Activated naive CD8-positive, alpha-beta T cell (primary cell): Measurements from ENCODE around the gene ZNF358.

Source experiments
- H3K27ac Mint-ChIP-seq: one replicate; pipeline ENCODE4 v1.8.0; 2021; ENCODE audit warnings: mixed read lengths
- H3K27me3 Mint-ChIP-seq: one replicate; pipeline ENCODE4 v1.8.0; 2021; ENCODE audit warnings: mixed read lengths
- H3K36me3 Mint-ChIP-seq: one replicate; pipeline ENCODE4 v1.8.0; 2021; ENCODE audit warnings: mixed read lengths
- H3K4me1 Mint-ChIP-seq: one replicate; pipeline ENCODE4 v1.8.0; 2021; ENCODE audit warnings: low read depth, mixed read lengths
- H3K4me3 Mint-ChIP-seq: one replicate; pipeline ENCODE4 v1.8.0; 2021; ENCODE audit warnings: mild to moderate bottlenecking, mixed read lengths
- H3K9me3 Mint-ChIP-seq: one replicate; pipeline ENCODE4 v1.8.0; 2021; ENCODE audit warnings: low read depth, mixed read lengths

ZNF358 gene

GRCh38 chr19:7515645-7516151 is at the start of gene ZNF358:
TSS of gene ZNF358 (plus strand) at chr19:7516103. CDS start at chr19:7519243, 3,140 bp downstream.
- Mint-ChIP-seq H3K27me3 (peaks cover 1% of the 10 kb centered on the region), H3K36me3 (no peaks in the 10 kb centered on the region), H3K9me3 (no peaks in the 10 kb centered on the region), H3K27ac (peak within 1 kb of the TSS; percentile 76), H3K4me1 (peaks cover 16% of the 10 kb centered on the region), H3K4me3 (peak within 1 kb of the TSS; percentile 84)

- Mint-ChIP-seq H3K36me3 (no peaks in the 10 kb centered on the region), H3K27ac (peak overlapping the region; percentile 22), H3K4me1 (no peaks in the 10 kb centered on the region), H3K4me3 (no peak overlapping the region), H3K27me3 (no peaks in the 10 kb centered on the region), H3K9me3 (no peaks in the 10 kb centered on the region)
Measured at GRCh38 chr19:7467009-7467989, 48.6 kb upstream of the ZNF358 start.

GRCh38 chr19:7468840-7469239 is 47.1 kb upstream of the ZNF358 start:
- Mint-ChIP-seq H3K9me3 (no peaks in the 10 kb centered on the region), H3K27me3 (no peaks in the 10 kb centered on the region), H3K27ac (no peak overlapping the region), H3K4me1 (no peaks in the 10 kb centered on the region), H3K4me3 (no peak overlapping the region), H3K36me3 (no peaks in the 10 kb centered on the region)

- no peak overlapping the region for H3K4me3 Mint-ChIP-seq
- no peaks in the 10 kb centered on the region for H3K9me3 Mint-ChIP-seq
- H3K4me1 Mint-ChIP-seq: no peaks in the 10 kb centered on the region
- H3K27me3 Mint-ChIP-seq: no peaks in the 10 kb centered on the region
- no peaks in the 10 kb centered on the region for H3K36me3 Mint-ChIP-seq
- H3K27ac Mint-ChIP-seq: no peak overlapping the region
Measured at GRCh38 chr19:7469669-7470285, 46.1 kb upstream of the ZNF358 start.

- Mint-ChIP-seq H3K4me3 (no peak overlapping the region), H3K27me3 (no peaks in the 10 kb centered on the region), H3K4me1 (no peaks in the 10 kb centered on the region), H3K27ac (no peak overlapping the region), H3K9me3 (no peaks in the 10 kb centered on the region), H3K36me3 (no peaks in the 10 kb centered on the region)
Measured at GRCh38 chr19:7470540-7471305, 45.2 kb upstream of the ZNF358 start.

- Mint-ChIP-seq H3K27ac (no peak overlapping the region), H3K4me1 (no peaks in the 10 kb centered on the region), H3K27me3 (no peaks in the 10 kb centered on the region), H3K4me3 (no peak overlapping the region), H3K36me3 (no peaks in the 10 kb centered on the region), H3K9me3 (no peaks in the 10 kb centered on the region)
Measured at GRCh38 chr19:7471696-7472615, 43.9 kb upstream of the ZNF358 start.

GRCh38 chr19:7475665-7476064 is 40.2 kb upstream of the ZNF358 start:
- H3K36me3 Mint-ChIP-seq: no peaks in the 10 kb centered on the region
- no peaks in the 10 kb centered on the region for H3K9me3 Mint-ChIP-seq
- no peak overlapping the region for H3K4me3 Mint-ChIP-seq
- H3K27me3 Mint-ChIP-seq: no peaks in the 10 kb centered on the region
- H3K4me1 Mint-ChIP-seq: no peaks in the 10 kb centered on the region
- H3K27ac Mint-ChIP-seq: peak overlapping the region; percentile 41

GRCh38 chr19:7476241-7476640 is 39.7 kb upstream of the ZNF358 start:
- H3K27ac Mint-ChIP-seq: peak overlapping the region; percentile 41

GRCh38 chr19:7476777-7477494 is 39.0 kb upstream of the ZNF358 start:
- Mint-ChIP-seq H3K4me1 (no peaks in the 10 kb centered on the region), H3K4me3 (no peak overlapping the region), H3K9me3 (no peaks in the 10 kb centered on the region), H3K27ac (no peak overlapping the region), H3K27me3 (no peaks in the 10 kb centered on the region), H3K36me3 (no peaks in the 10 kb centered on the region)

More at GRCh38 chr19:7476241-7476640, 39.7 kb upstream of the ZNF358 start:
- H3K9me3 Mint-ChIP-seq: no peaks in the 10 kb centered on the region
- H3K36me3 Mint-ChIP-seq: no peaks in the 10 kb centered on the region
- H3K27me3 Mint-ChIP-seq: no peaks in the 10 kb centered on the region
- no peaks in the 10 kb centered on the region for H3K4me1 Mint-ChIP-seq
- H3K4me3 Mint-ChIP-seq: no peak overlapping the region

GRCh38 chr19:7477758-7478157 is 38.1 kb upstream of the ZNF358 start:
- Mint-ChIP-seq H3K27ac (no peak overlapping the region), H3K27me3 (no peaks in the 10 kb centered on the region), H3K4me1 (no peaks in the 10 kb centered on the region), H3K4me3 (no peak overlapping the region), H3K36me3 (no peaks in the 10 kb centered on the region), H3K9me3 (no peaks in the 10 kb centered on the region)

GRCh38 chr19:7478173-7478842 is 37.6 kb upstream of the ZNF358 start:
- H3K4me3 Mint-ChIP-seq: no peak overlapping the region
- peaks cover 3% of the 10 kb centered on the region for H3K4me1 Mint-ChIP-seq
- H3K27me3 Mint-ChIP-seq: no peaks in the 10 kb centered on the region
- H3K9me3 Mint-ChIP-seq: no peaks in the 10 kb centered on the region
- H3K27ac Mint-ChIP-seq: no peak overlapping the region
- H3K36me3 Mint-ChIP-seq: no peaks in the 10 kb centered on the region

- H3K4me1 Mint-ChIP-seq: peaks cover 9% of the 10 kb centered on the region
Measured at GRCh38 chr19:7478843-7479227, 37.1 kb upstream of the ZNF358 start.

More at GRCh38 chr19:7478843-7479227, 37.1 kb upstream of the ZNF358 start:
- Mint-ChIP-seq H3K36me3 (no peaks in the 10 kb centered on the region), H3K27me3 (no peaks in the 10 kb centered on the region), H3K9me3 (no peaks in the 10 kb centered on the region), H3K27ac (no peak overlapping the region), H3K4me3 (no peak overlapping the region)
